Measurements from ENCODE around the gene FAM200B.

DNA sequence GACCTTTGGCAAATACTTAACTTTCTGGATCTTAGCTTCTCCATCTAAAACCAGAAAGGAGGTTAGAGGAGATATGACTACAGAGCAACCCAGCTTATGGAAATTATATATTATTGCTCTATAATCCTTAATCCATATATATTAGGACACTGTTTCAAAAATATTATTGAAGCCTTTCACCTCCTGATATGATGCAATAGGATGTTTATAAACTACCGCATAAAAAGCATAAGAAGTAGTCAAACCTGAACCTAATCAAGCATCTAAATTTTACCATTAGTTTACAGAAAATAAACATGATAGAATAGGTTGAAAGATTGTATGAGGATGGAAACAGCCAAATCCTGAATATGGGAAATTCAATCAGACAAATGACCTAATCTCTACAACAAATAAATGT is 5.6 kb upstream of the FAM200B start:
- TF ChIP-seq EZH2phosphoT487 (IDR thresholded peaks at IDR 0.05; ENCODE audit: borderline replicate concordance): no peak
- TF ChIP-seq, protein P1, sequence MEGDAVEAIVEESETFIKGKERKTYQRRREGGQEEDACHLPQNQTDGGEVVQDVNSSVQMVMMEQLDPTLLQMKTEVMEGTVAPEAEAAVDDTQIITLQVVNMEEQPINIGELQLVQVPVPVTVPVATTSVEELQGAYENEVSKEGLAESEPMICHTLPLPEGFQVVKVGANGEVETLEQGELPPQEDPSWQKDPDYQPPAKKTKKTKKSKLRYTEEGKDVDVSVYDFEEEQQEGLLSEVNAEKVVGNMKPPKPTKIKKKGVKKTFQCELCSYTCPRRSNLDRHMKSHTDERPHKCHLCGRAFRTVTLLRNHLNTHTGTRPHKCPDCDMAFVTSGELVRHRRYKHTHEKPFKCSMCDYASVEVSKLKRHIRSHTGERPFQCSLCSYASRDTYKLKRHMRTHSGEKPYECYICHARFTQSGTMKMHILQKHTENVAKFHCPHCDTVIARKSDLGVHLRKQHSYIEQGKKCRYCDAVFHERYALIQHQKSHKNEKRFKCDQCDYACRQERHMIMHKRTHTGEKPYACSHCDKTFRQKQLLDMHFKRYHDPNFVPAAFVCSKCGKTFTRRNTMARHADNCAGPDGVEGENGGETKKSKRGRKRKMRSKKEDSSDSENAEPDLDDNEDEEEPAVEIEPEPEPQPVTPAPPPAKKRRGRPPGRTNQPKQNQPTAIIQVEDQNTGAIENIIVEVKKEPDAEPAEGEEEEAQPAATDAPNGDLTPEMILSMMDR (conservative IDR thresholded peaks at IDR 0.05; ENCODE audit: low read length): no peak

Data from Loucy (cell line).